BLaER1 (cell line): Measurements from ENCODE around the gene COASY.
"Not testable (repeated sequence)": the region's sequence is repeated elsewhere in the genome, so short reads cannot be mapped to it uniquely, and the experiment has no call there.

Source experiments
- H3K27ac ChIP-seq: shearing (Covaris generic); formaldehyde crosslinking; 2 replicates; pipeline ENCODE4 v1.8.1; 2022
- H3K27me3 ChIP-seq: shearing (Covaris generic); formaldehyde crosslinking; 2 replicates; pipeline ENCODE4 v1.8.1; 2022
- H3K36me3 ChIP-seq: shearing (Covaris generic); formaldehyde crosslinking; 2 replicates; pipeline ENCODE4 v1.8.1; 2022
- H3K4me1 ChIP-seq: shearing (Covaris generic); formaldehyde crosslinking; 2 replicates; pipeline ENCODE4 v1.8.1; 2022
- H3K4me2 ChIP-seq: shearing (Covaris generic); formaldehyde crosslinking; 2 replicates; pipeline ENCODE4 v1.8.1; 2022
- H3K4me3 ChIP-seq: shearing (Covaris generic); formaldehyde crosslinking; 2 replicates; pipeline ENCODE4 v1.8.1; 2022
- H3K9ac ChIP-seq: shearing (Covaris generic); formaldehyde crosslinking; 2 replicates; pipeline ENCODE4 v1.8.1; 2022
- H3K9me3 ChIP-seq: shearing (Covaris generic); formaldehyde crosslinking; 2 replicates; pipeline ENCODE4 v1.8.1; 2022
- H4K20me1 ChIP-seq: shearing (Covaris generic); formaldehyde crosslinking; 2 replicates; pipeline ENCODE4 v1.8.1; 2022
- Cebpa-rat ChIP-seq: shearing (Covaris generic); IDR thresholded peaks from 2 replicates; pipeline ENCODE4 v1.8.1; 2022

COASY gene

DNA sequence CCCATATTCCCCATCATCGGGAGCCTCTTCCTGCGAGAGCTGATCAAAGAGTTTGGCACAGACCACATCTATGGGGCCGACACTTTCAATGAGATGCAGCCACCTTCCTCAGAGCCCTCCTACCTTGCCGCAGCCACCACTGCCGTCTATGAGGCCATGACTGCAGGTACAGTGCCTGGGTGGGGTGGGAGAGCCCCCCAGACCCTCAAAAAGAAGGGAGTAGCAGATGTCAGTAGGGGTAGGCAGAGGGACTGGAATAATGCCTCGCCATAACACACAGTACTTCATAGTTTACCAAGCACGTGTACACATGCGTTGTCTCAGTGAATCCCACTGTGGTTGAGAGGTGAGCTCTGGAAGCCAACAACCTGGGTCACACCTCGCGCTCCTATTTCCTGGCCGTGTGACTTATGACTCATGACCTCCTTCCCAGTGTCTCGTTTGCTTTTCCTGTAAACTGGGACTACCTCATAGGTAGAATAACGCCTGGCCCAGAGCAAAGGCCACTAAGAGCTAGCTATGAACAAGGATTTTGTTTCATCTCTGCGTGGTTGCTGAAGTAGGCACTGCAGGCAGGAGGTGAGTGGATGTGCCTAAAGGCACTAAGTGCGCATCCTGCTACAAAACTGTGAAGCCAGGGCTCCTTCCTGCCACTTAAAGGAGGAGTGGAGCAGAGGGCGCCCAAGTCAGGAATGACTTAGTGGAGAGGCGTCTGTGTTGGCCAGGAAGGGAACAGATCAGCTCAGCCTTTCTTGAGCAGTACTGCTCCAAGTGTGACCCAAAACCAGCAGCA is 20.7 kb upstream of the COASY start:
- no peak overlapping the region for H3K4me2 ChIP-seq

DNA sequence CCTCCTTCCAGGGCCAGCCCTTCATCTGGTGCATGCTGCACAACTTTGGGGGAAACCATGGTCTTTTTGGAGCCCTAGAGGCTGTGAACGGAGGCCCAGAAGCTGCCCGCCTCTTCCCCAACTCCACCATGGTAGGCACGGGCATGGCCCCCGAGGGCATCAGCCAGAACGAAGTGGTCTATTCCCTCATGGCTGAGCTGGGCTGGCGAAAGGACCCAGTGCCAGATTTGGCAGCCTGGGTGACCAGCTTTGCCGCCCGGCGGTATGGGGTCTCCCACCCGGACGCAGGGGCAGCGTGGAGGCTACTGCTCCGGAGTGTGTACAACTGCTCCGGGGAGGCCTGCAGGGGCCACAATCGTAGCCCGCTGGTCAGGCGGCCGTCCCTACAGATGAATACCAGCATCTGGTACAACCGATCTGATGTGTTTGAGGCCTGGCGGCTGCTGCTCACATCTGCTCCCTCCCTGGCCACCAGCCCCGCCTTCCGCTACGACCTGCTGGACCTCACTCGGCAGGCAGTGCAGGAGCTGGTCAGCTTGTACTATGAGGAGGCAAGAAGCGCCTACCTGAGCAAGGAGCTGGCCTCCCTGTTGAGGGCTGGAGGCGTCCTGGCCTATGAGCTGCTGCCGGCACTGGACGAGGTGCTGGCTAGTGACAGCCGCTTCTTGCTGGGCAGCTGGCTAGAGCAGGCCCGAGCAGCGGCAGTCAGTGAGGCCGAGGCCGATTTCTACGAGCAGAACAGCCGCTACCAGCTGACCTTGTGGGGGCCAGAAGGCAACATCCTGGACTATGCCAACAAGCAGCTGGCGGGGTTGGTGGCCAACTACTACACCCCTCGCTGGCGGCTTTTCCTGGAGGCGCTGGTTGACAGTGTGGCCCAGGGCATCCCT is 18.5 kb upstream of the COASY start:
- peaks cover 5% of the 10 kb centered on the region; the same call in 1 of the 2 replicates for H3K4me1 ChIP-seq
- H3K9ac ChIP-seq, result no peak overlapping the region
- peaks cover 15% of the 10 kb centered on the region; the same call in 1 of the 2 replicates for H4K20me1 ChIP-seq
- no peaks in the 10 kb centered on the region for H3K27me3 ChIP-seq
- no peak overlapping the region for H3K27ac ChIP-seq
- no peak overlapping the region for H3K4me3 ChIP-seq
- TF ChIP-seq Cebpa-rat, result no peak
- no peaks in the 10 kb centered on the region for H3K9me3 ChIP-seq
- peaks cover 61% of the 10 kb centered on the region for H3K36me3 ChIP-seq
- H3K4me2 ChIP-seq, result no peak overlapping the region

More for the DNA sequence above, 20.7 kb upstream of the COASY start:
- peaks cover 15% of the 10 kb centered on the region for H3K4me1 ChIP-seq
- no peak overlapping the region for H3K9ac ChIP-seq
- H3K27ac ChIP-seq, result no peak overlapping the region
- H3K4me3 ChIP-seq, result no peak overlapping the region
- TF ChIP-seq Cebpa-rat, result no peak
- H3K36me3 ChIP-seq, result peaks cover 68% of the 10 kb centered on the region
- H3K9me3 ChIP-seq, result no peaks in the 10 kb centered on the region
- H3K27me3 ChIP-seq, result no peaks in the 10 kb centered on the region
- peaks cover 22% of the 10 kb centered on the region for H4K20me1 ChIP-seq

DNA sequence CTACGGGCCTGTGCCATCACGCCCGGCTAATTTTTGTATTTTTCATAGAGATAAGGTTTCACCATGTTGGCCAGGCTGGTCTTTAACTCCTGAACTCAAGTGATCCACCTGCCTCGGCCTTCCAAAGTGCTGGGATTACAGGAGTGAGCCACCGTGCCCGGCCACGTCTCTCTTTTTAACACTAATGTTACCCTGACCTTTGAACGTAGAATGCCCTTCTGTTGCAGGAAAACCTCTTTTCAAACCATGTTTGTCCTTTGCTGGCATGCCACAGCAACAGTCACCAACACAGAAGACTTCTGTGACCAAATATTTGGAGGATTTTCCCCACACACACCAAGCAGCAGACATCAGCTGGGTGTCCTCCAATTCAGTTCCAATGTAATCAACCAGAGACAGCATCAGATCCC is 17.1 kb upstream of the COASY start:
- Histone ChIP-seq H3K9ac (no peak overlapping the region), H3K36me3 (peaks cover 46% of the 10 kb centered on the region), H3K4me2 (no peak overlapping the region), H3K4me3 (no peak overlapping the region), H3K27ac (no peak overlapping the region), H3K4me1 (peaks cover 15% of the 10 kb centered on the region), H4K20me1 (peaks cover 20% of the 10 kb centered on the region; the same call in 1 of the 2 replicates), H3K9me3 (no peaks in the 10 kb centered on the region), H3K27me3 (no peaks in the 10 kb centered on the region)
- no peak for TF ChIP-seq Cebpa-rat

DNA sequence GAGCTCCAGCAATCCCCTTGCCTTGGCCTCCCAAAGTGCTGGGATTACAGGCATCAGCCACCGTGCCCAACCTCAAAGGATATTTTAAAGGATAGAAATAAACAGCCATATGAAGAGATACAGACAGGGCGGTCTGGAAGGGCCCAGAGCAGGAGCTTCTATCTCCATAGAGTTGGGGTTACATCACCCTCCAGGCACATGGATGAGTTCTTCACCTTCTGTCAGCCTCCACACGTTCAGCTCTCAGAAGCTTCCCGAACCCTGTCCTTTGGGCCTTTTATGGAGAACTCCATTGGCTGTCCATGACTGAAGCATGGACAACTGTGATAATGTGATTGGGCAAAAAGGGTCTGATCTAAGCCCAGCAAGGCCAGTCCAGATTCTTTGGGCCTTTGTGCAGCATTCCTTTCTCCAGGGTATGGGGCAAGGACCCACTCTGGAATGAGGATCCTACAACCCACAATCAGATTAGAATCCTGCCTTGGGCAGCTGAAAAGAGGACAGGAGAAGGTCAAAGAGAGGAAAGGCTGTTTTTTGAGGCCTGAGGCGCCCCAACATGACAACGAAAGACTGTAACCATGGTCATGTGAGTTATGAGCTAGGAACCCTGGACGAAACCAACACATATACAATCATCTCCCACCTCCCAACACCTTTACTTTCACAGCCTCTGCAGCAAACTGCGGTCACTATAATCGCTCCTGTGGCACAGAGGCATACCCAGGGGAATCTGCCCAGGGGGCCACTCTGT is 16.0 kb upstream of the COASY start:
- not testable (repeated sequence) for H3K4me2 ChIP-seq

DNA sequence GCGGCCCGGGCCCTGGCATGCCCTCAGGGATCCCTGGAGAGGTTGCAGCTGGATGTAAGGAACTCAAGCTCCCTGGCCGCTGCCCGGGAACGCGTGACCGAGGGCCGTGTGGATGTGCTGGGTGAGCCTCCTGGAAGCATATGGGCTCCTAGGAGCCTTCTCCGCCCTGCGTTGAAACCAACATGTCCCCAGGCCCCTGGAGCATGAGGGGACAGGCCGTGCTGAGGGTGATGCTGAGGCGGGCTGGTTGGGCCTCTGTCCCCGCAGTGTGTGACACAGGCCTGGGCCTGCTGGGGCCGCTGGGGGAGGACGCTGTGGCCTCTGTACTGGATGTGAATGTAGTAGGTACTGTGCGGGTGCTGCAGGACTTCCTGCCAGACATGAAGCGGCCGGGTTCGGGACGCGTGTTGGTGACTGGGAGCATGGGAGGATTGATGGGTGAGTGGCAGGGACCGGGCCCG is 14.9 kb upstream of the COASY start:
- TF ChIP-seq Cebpa-rat, result no peak
- no peak overlapping the region for H3K9ac ChIP-seq
- H4K20me1 ChIP-seq, result peaks cover 20% of the 10 kb centered on the region; the same call in 1 of the 2 replicates

More for the DNA sequence above, 16.0 kb upstream of the COASY start:
- H3K27ac ChIP-seq, H3K9ac ChIP-seq, H3K9me3 ChIP-seq, H3K27me3 ChIP-seq, H3K4me3 ChIP-seq: not testable (repeated sequence)
- Histone ChIP-seq H3K36me3 (peaks cover 37% of the 10 kb centered on the region), H4K20me1 (peaks cover 20% of the 10 kb centered on the region; the same call in 1 of the 2 replicates), H3K4me1 (peaks cover 15% of the 10 kb centered on the region)

DNA sequence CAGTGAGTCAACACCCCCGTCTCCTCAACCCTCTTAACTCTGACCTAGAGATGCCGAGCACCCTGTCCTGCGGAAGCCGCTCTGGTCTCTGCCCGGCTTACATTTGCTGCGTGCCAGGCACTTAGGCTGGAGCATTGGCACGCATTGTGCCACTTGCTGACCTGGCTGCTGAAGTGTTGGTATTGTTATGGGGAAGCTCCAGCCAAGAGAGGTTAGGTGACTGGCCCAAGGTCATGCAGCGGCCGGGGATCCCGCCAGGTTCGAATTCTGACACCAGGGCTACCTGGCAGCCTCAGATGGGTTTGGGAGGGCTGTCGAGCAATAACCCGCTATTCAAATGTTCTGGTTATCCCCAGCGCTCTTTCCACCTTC is 14.3 kb upstream of the COASY start:
- no peaks in the 10 kb centered on the region for H3K27me3 ChIP-seq
- H3K9me3 ChIP-seq, result no peaks in the 10 kb centered on the region
- peak overlapping the region; percentile 95 for H3K4me2 ChIP-seq
- peaks cover 24% of the 10 kb centered on the region for H3K36me3 ChIP-seq
- H4K20me1 ChIP-seq, result peaks cover 20% of the 10 kb centered on the region; the same call in 1 of the 2 replicates
- H3K4me3 ChIP-seq, result peak overlapping the region; percentile 66
- no peak for TF ChIP-seq Cebpa-rat
- H3K27ac ChIP-seq, result no peak overlapping the region
- H3K4me1 ChIP-seq, result peaks cover 15% of the 10 kb centered on the region
- no peak overlapping the region; the same call in 1 of the 2 replicates for H3K9ac ChIP-seq

More for the DNA sequence above, 14.9 kb upstream of the COASY start:
- Histone ChIP-seq H3K4me2 (no peak overlapping the region), H3K27me3 (no peaks in the 10 kb centered on the region), H3K9me3 (no peaks in the 10 kb centered on the region), H3K4me1 (peaks cover 15% of the 10 kb centered on the region), H3K36me3 (peaks cover 28% of the 10 kb centered on the region), H3K27ac (no peak overlapping the region), H3K4me3 (no peak overlapping the region)

DNA sequence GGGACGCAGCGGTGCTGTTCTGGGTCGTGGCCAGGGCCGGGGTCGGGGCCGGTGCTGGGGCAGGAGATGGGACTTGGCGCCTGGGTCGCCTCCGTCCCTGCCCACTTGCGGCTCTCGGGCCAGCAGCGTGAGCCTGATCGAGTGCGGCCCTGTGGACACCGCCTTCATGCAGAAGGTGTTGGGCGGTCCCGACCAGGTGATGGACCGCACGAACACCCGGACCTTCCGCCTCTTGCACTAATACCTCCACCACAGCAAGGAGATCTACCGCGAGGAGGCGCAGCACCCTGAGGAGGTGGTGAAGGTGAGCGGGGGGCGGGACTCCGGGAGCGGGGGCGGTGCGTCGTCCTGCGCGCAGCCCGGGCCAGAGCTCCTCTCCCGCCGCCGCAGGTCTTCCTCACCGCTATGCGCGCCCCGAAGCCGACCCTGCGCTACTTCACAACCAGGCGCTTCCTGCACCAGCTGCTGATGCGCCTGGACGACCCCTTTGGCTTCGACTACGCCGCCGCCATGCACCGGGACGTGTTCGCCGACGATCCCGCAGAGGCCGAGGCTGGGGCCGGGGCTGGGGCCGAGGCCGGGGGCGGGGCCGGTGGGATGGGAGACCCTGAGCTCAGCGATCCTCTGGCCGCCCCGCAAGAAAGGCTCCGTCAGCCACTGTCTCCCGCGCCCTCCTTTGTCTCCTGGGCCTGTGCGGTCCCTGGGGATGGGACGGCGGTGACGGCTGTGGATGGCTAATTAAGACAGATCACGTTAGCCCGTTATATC is 13.7 kb upstream of the COASY start:
- H3K27me3 ChIP-seq, result no peaks in the 10 kb centered on the region
- TF ChIP-seq Cebpa-rat, result no peak
- peak overlapping the region; percentile 54 for H3K27ac ChIP-seq
- H3K36me3 ChIP-seq, result peaks cover 22% of the 10 kb centered on the region
- H3K9me3 ChIP-seq, result no peaks in the 10 kb centered on the region
- H3K4me2 ChIP-seq, result peak overlapping the region; percentile 95
- H3K9ac ChIP-seq, result peak overlapping the region; percentile 73
- H3K4me3 ChIP-seq, result peak overlapping the region; percentile 66
- H4K20me1 ChIP-seq, result peaks cover 20% of the 10 kb centered on the region; the same call in 1 of the 2 replicates
- H3K4me1 ChIP-seq, result peaks cover 21% of the 10 kb centered on the region

DNA sequence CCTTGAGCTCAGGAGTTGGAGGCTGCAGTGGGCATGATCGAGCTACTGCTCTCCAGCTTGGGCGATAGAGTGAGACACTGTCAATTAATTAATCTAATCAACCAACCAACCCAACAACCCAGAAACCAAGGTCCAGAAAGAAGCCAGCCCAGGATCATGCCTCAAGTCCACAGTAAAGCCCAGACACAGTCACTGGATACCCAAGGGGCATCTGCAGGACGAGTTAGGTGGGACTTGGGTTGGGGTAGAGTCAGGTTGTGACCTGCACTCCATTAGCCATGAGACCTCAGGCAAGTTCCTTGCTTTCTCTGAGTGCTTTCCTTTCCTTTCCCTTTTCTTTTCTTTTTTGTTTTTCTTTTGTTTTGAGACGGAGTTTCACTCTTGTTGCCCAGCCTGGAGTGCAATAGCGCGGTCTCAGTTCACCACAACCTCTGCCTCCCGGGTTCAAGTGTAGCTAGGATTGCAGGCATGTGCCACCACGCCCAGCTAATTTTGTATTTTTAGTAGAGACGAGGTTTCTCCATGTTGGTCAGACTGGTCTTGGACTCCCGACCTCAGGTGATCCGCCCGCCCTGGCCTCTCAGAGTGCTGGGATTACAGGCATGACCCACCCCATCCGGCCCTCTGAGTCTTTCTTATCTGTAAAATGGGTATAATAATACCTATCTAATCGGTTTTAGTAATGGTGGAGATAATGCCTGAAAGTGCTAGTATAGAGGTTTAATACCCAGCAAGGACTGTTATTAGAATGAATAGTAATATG is 12.8 kb upstream of the COASY start:
- Histone ChIP-seq H3K27ac (peak overlapping the region; percentile 54), H3K4me2 (peak overlapping the region; percentile 95), H3K9me3 (no peaks in the 10 kb centered on the region), H3K4me3 (peak overlapping the region; percentile 66), H3K4me1 (peaks cover 29% of the 10 kb centered on the region), H4K20me1 (peaks cover 20% of the 10 kb centered on the region; the same call in 1 of the 2 replicates), H3K27me3 (no peaks in the 10 kb centered on the region), H3K36me3 (peaks cover 14% of the 10 kb centered on the region), H3K9ac (peak overlapping the region; percentile 73)
- no peak for TF ChIP-seq Cebpa-rat

DNA sequence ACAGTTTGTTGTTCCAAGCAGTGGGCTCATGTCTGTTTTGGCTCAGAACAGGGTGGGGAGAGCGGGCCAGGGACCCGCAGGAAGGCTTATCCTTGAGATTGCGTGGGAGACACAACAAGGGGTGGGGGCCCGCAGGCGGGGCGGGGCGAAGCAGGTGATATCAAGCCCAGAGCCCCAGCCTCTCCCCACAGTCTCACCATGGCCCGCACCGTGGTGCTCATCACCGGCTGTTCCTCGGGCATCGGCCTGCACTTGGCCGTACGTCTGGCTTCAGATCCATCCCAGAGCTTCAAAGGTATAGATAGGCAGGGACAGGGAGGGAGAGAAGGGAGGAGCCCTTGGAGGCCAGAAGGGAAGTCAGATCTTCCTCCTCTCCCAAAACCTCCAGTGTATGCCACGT is 9.2 kb upstream of the COASY start, which contains the start of gene HSD17B1:
TSS of gene HSD17B1 (plus strand) at position 188 of the 400 bp plus-strand sequence. CDS start at position 199, 11 bp downstream.
- not testable (repeated sequence) for H3K27me3 ChIP-seq, H4K20me1 ChIP-seq, H3K36me3 ChIP-seq, H3K9me3 ChIP-seq
- Histone ChIP-seq H3K4me2 (peak within 1 kb of the TSS; percentile 77), H3K9ac (peak within 1 kb of the TSS; percentile 92; the same call in 1 of the 2 replicates), H3K4me1 (peaks cover 41% of the 10 kb centered on the region), H3K4me3 (peak within 1 kb of the TSS; percentile 86), H3K27ac (0 out of 2 replicates have a peak within 1 kb of the TSS, but pooled peaks have one; percentile 89)
